Gastroesophageal sphincter (tissue), 4 donors: ENCODE results near the gene ADGRD1. TPM values are rescaled to one million over a fixed set of nuclear protein-coding genes. Genes with fewer than 3 reads are reported as not detected.
A peak's percentile ranks its signal among the peaks of the same experiment; 100 is the strongest.

Experiments
- ATAC-seq: fragments of 150-250 bp; one replicate; pipeline ENCODE4 v1.9.1; 2016; ENCODE audit warnings: mild to moderate bottlenecking, moderate library complexity
- H3K27ac ChIP-seq, 4 donors: fragments of 200-600 bp; sonication (generic) in 3 of 4; 1 replicate in 3 of 4; 2 replicates in 1 of 4; pipeline ENCODE4 v1.5.1; 2016 to 2019
- H3K27me3 ChIP-seq: fragments of 200-600 bp; sonication (generic); one replicate; pipeline ENCODE4 v1.5.1; 2019
- H3K36me3 ChIP-seq, 2 donors: fragments of 200-600 bp; sonication (generic); one replicate each; pipeline ENCODE4 v1.5.1; 2019; ENCODE audit warnings: control low read depth in 1 of 2
- H3K4me1 ChIP-seq, 3 donors: fragments of 200-600 bp; sonication (generic); 1 replicate in 2 of 3; 2 replicates in 1 of 3; pipeline ENCODE4 v1.5.1; 2016 to 2019; ENCODE audit warnings: control low read depth in 2 of 3
- H3K4me3 ChIP-seq, 2 donors: fragments of 200-600 bp; sonication (generic); one replicate each; pipeline ENCODE4 v1.5.1; 2019; ENCODE audit warnings: mild to moderate bottlenecking in 1 of 2, moderate library complexity in 1 of 2
- H3K9me3 ChIP-seq, 3 donors: fragments of 200-600 bp; sonication (generic); one replicate each; pipeline ENCODE4 v1.5.1; 2017 to 2019; ENCODE audit warnings: control low read depth in 2 of 3
- CTCF ChIP-seq, 4 experiments: fragments of 200-600 bp in 2 of 4; fragments of 450-650 bp in 2 of 4; sonication (generic) in 1 of 4; IDR thresholded peaks; one replicate each; pipeline ENCODE4 v1.5.1; 2017 to 2019; ENCODE audit warnings: antibody characterized with exemption in 4 of 4, mild to moderate bottlenecking in 2 of 4, moderate library complexity in 2 of 4
- EP300 ChIP-seq: sonication (generic); formaldehyde crosslinking; IDR thresholded peaks from one replicate; pipeline ENCODE4 v1.6.1; 2017; ENCODE audit warnings: antibody characterized with exemption, mild to moderate bottlenecking
- POLR2A ChIP-seq, 2 donors: fragments of 450-650 bp; IDR thresholded peaks; one replicate each; pipeline ENCODE4 v1.6.1; 2017; ENCODE audit warnings: antibody characterized with exemption in 2 of 2, mild to moderate bottlenecking in 2 of 2, moderate library complexity in 1 of 2
- POLR2AphosphoS5 ChIP-seq: sonication (generic); formaldehyde crosslinking; IDR thresholded peaks from one replicate; pipeline ENCODE4 v1.6.1; 2017; ENCODE audit warnings: antibody characterized with exemption
- WGBS, 2 donors: methylation state at CpG; one replicate each; pipeline ENCODE4 v1.1.5; 2018; ENCODE audit warnings: low coverage in 1 of 2; 5-methylcytosine and 5-hydroxymethylcytosine counted together
- total RNA-seq, 4 donors: library from RNA; depleted of rRNA; stranded (reverse); fragments of >200 nt; gene quantifications; one replicate each; pipeline ENCODE4 v1.1.0, GENCODE V29; 2016

Gene ADGRD1
- total RNA-seq, 4 donors from 2014 or later, result 19.1 to 43.4 (median 31.3) TPM

GRCh38 chr12:131035245-131035681 lies 81.6 kb downstream of the ADGRD1 start:
- WGBS, 2 donors, result 49 to 71% methylated on average over 9 to 10 of the region's 18 CpGs
- peaks cover 0 to 3% (median 0%) of the 10 kb centered on the region in 3 donors for H3K4me1 ChIP-seq
- no peaks in the 10 kb centered on the region for H3K9me3 ChIP-seq
- H3K4me3 ChIP-seq, result no peak overlapping the region
- H3K27ac ChIP-seq, result no peak overlapping the region
- TF ChIP-seq EP300 (no peak), POLR2AphosphoS5 (no peak), POLR2A (IDR thresholded peaks at IDR 0.05) (no peak)
- ATAC-seq, result no peak
- peaks cover 0 to 45% of the 10 kb centered on the region in 2 donors for H3K36me3 ChIP-seq
- H3K27me3 ChIP-seq, result no peaks in the 10 kb centered on the region

GRCh38 chr12:131038159-131038558 lies 84.5 kb downstream of the ADGRD1 start:
- TF ChIP-seq CTCF (IDR thresholded peaks at IDR 0.05) (no peak), POLR2AphosphoS5 (no peak), POLR2A (IDR thresholded peaks at IDR 0.05) (no peak), EP300 (no peak)
- H3K4me1 ChIP-seq, result peaks cover 0 to 3% (median 0%) of the 10 kb centered on the region in 3 donors
- H3K9me3 ChIP-seq, result no peaks in the 10 kb centered on the region
- no peak overlapping the region for H3K27ac ChIP-seq
- peaks cover 0 to 34% of the 10 kb centered on the region in 2 donors for H3K36me3 ChIP-seq
- WGBS, 2 donors, result 40 to 100% methylated on average over 1 of the region's 11 CpGs
- H3K27me3 ChIP-seq, result no peaks in the 10 kb centered on the region
- no peak overlapping the region for H3K4me3 ChIP-seq
- ATAC-seq, result no peak

- Histone ChIP-seq H3K36me3 (peaks cover 0 to 30% of the 10 kb centered on the region in 2 donors), H3K27ac (peak overlapping the region in 1 of 4 donors; percentile 15), H3K4me1 (peaks cover 0 to 3% (median 0%) of the 10 kb centered on the region in 3 donors), H3K9me3 (no peaks in the 10 kb centered on the region), H3K4me3 (no peak overlapping the region), H3K27me3 (no peaks in the 10 kb centered on the region)
- ATAC-seq, result no peak
- TF ChIP-seq EP300 (no peak), POLR2AphosphoS5 (no peak), POLR2A (IDR thresholded peaks at IDR 0.05) (no peak), CTCF (IDR thresholded peaks at IDR 0.05) (no peak)
- 63% methylated on average over 6 of the region's 35 CpGs; no CpG with 5 or more reads in 1 of the 2 donors for WGBS, 2 donors
Measured at GRCh38 chr12:131038961-131039950, 85.5 kb downstream of the ADGRD1 start.

- Histone ChIP-seq H3K4me3 (no peak overlapping the region), H3K9me3 (no peaks in the 10 kb centered on the region), H3K36me3 (peaks cover 0 to 20% of the 10 kb centered on the region in 2 donors), H3K27ac (no peak overlapping the region), H3K27me3 (no peaks in the 10 kb centered on the region), H3K4me1 (peaks cover 0 to 3% (median 0%) of the 10 kb centered on the region in 3 donors)
- WGBS, 2 donors, result 52% methylated on average over 3 of the region's 11 CpGs; no CpG with 5 or more reads in 1 of the 2 donors
- TF ChIP-seq EP300 (no peak), POLR2A (IDR thresholded peaks at IDR 0.05) (no peak)
- no peak for ATAC-seq
Measured at GRCh38 chr12:131040491-131040890, 86.8 kb downstream of the ADGRD1 start.

GRCh38 chr12:131041216-131041967 lies 87.7 kb downstream of the ADGRD1 start:
- no peak for ATAC-seq
- TF ChIP-seq EP300 (no peak), CTCF (IDR thresholded peaks at IDR 0.05) (no peak), POLR2A (IDR thresholded peaks at IDR 0.05) (no peak), POLR2AphosphoS5 (no peak)
- Histone ChIP-seq H3K4me3 (no peak overlapping the region), H3K9me3 (no peaks in the 10 kb centered on the region), H3K27ac (no peak overlapping the region), H3K4me1 (peaks cover 0 to 3% (median 0%) of the 10 kb centered on the region in 3 donors), H3K36me3 (peaks cover 0 to 15% of the 10 kb centered on the region in 2 donors), H3K27me3 (no peaks in the 10 kb centered on the region)
- WGBS, 2 donors, result 70 to 78% methylated on average over 2 to 5 of the region's 20 CpGs
